Measurements from ENCODE around the gene PITPNC1. TPM values are rescaled to one million over a fixed set of nuclear protein-coding genes. Genes with fewer than 3 reads are reported as not detected.

The PITPNC1 gene
- total RNA-seq, 1 experiment from 2014 or later: 4.2 TPM

DNA sequence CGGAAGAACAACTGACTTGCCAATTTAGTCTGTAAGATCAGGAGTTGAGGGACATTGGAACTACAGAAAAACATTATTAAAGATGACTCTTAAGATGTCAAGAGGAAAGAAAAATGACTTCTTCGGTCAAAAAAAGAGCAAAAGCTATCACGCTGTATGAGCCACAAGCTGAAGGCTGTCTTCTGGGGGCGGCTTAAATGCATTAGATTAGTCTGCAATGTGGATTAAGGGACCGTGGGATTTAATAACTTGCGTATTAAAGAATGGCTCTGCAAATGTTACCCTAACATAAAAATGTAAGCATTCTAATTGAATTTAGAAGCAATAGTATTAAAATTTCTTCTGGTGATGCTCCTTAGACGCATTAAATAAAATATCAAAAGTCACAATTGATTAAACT lies 108.6 kb downstream of the PITPNC1 start:
- ChIA-PET POLR2A (no interaction called here), CTCF (no interaction called here)
- Mint-ChIP-seq H3K9me3 (ENCODE audit: unreplicated experiment) (no peaks in the 10 kb centered on the region), H3K27me3 (ENCODE audit: insufficient read depth, unreplicated experiment) (no peaks in the 10 kb centered on the region), H3K4me3 (ENCODE audit: unreplicated experiment) (no peak overlapping the region), H3K27ac (ENCODE audit: unreplicated experiment) (no peak overlapping the region), H3K4me1 (ENCODE audit: low read depth, unreplicated experiment) (no peaks in the 10 kb centered on the region), H3K36me3 (ENCODE audit: insufficient read depth, unreplicated experiment) (no peaks in the 10 kb centered on the region)
- no peak for TF ChIP-seq CTCF (IDR thresholded peaks at IDR 0.05; ENCODE audit: insufficient read depth in 1 of 2, low read depth in 1 of 2, low read length in 1 of 2, severe bottlenecking in 1 of 2, unreplicated experiment in 1 of 2)
- H3K36me3 ChIP-seq (ENCODE audit: control insufficient read depth, insufficient read depth, low read length): no peaks in the 10 kb centered on the region
- no TSS peak for BruUV-seq (replicated peaks)
- H3K4me3 ChIP-seq (ENCODE audit: low read depth, low read length): no peak overlapping the region
- H3K27me3 ChIP-seq (replicated peaks; ENCODE audit: control insufficient read depth, insufficient read depth, low read length): no peaks in the 10 kb centered on the region; the same call in 1 of the 2 replicates
- DNase-seq: no peak
- H3K4me1 ChIP-seq: no peaks in the 10 kb centered on the region
- no peaks in the 10 kb centered on the region for H3K9me3 ChIP-seq
- intact Hi-C loops (cut with micrococcal nuclease; ENCODE audit: unreplicated experiment): no loop called here

DNA sequence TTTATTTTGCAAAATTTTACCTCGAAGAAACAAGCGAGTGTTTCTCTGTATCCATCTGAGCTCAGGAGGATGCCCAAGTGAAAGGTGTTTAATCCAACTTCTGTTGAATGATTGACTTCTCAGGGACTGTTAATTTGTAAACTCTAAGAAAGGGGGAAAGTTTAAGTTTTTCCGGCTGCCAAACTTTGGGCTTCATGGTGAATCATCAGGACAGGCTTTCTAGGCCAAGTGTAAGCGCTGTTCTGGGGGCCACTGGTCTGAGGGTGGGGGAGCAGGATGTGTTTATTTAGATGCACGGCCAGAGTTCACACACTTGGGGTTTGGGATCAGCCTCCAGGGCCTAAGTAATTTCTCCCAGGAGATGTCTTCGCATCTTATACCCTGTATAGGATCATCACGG lies 110.4 kb downstream of the PITPNC1 start:
- Mint-ChIP-seq H3K4me1 (ENCODE audit: low read depth, unreplicated experiment) (no peaks in the 10 kb centered on the region), H3K27ac (ENCODE audit: unreplicated experiment) (no peak overlapping the region), H3K4me3 (ENCODE audit: unreplicated experiment) (no peak overlapping the region), H3K9me3 (ENCODE audit: unreplicated experiment) (no peaks in the 10 kb centered on the region), H3K27me3 (ENCODE audit: insufficient read depth, unreplicated experiment) (no peaks in the 10 kb centered on the region), H3K36me3 (ENCODE audit: insufficient read depth, unreplicated experiment) (no peaks in the 10 kb centered on the region)
- ChIA-PET POLR2A (no interaction called here), CTCF (no interaction called here)
- Histone ChIP-seq H3K36me3 (ENCODE audit: control insufficient read depth, insufficient read depth, low read length) (no peaks in the 10 kb centered on the region), H3K4me1 (no peaks in the 10 kb centered on the region), H3K27me3 (replicated peaks; ENCODE audit: control insufficient read depth, insufficient read depth, low read length) (no peaks in the 10 kb centered on the region; the same call in 1 of the 2 replicates), H3K9me3 (no peaks in the 10 kb centered on the region), H3K4me3 (ENCODE audit: low read depth, low read length) (no peak overlapping the region)
- no peak for TF ChIP-seq CTCF (IDR thresholded peaks at IDR 0.05; ENCODE audit: insufficient read depth in 1 of 2, low read depth in 1 of 2, low read length in 1 of 2, severe bottlenecking in 1 of 2, unreplicated experiment in 1 of 2)
- no peak for DNase-seq
- intact Hi-C loops (cut with micrococcal nuclease; ENCODE audit: unreplicated experiment): no loop called here
- BruUV-seq (replicated peaks): no TSS peak

GRCh38 chr17:67488161-67488560 lies 111.1 kb downstream of the PITPNC1 start:
- no peaks in the 10 kb centered on the region for H3K27me3 Mint-ChIP-seq (ENCODE audit: insufficient read depth, unreplicated experiment)

More at GRCh38 chr17:67488161-67488560, 111.1 kb downstream of the PITPNC1 start:
- H3K4me1 ChIP-seq: no peaks in the 10 kb centered on the region
- no peak for DNase-seq
- H3K4me3 Mint-ChIP-seq (ENCODE audit: unreplicated experiment): no peak overlapping the region
- ChIA-PET CTCF (no interaction called here), POLR2A (no interaction called here)
- no peaks in the 10 kb centered on the region for H3K9me3 Mint-ChIP-seq (ENCODE audit: unreplicated experiment)
- no peak overlapping the region for H3K4me3 ChIP-seq (ENCODE audit: low read depth, low read length)
- H3K27ac Mint-ChIP-seq (ENCODE audit: unreplicated experiment): no peak overlapping the region
- no peaks in the 10 kb centered on the region for H3K4me1 Mint-ChIP-seq (ENCODE audit: low read depth, unreplicated experiment)
- intact Hi-C loops (cut with micrococcal nuclease; ENCODE audit: unreplicated experiment): no loop called here
- no peaks in the 10 kb centered on the region for H3K36me3 Mint-ChIP-seq (ENCODE audit: insufficient read depth, unreplicated experiment)
- no peak for TF ChIP-seq CTCF (IDR thresholded peaks at IDR 0.05; ENCODE audit: insufficient read depth in 1 of 2, low read depth in 1 of 2, low read length in 1 of 2, severe bottlenecking in 1 of 2, unreplicated experiment in 1 of 2)
- H3K27me3 ChIP-seq (replicated peaks; ENCODE audit: control insufficient read depth, insufficient read depth, low read length): no peaks in the 10 kb centered on the region; the same call in 1 of the 2 replicates
- H3K36me3 ChIP-seq (ENCODE audit: control insufficient read depth, insufficient read depth, low read length): no peaks in the 10 kb centered on the region
- BruUV-seq (replicated peaks): no TSS peak
- H3K9me3 ChIP-seq: no peaks in the 10 kb centered on the region
